Measurements from ENCODE around the gene PSG11. TPM values are rescaled to one million over a fixed set of nuclear protein-coding genes. Genes with fewer than 3 reads are reported as not detected.
"Not testable (repeated sequence)": the region's sequence is repeated elsewhere in the genome, so short reads cannot be mapped to it uniquely, and the experiment has no call there.

Gene PSG11
- total RNA-seq, 2 donors from 2014 or later, result not detected

- not testable (repeated sequence) for H3K4me1 Mint-ChIP-seq; H3K27ac ChIP-seq (ENCODE audit: low read depth, low read length); H3K27me3 Mint-ChIP-seq (ENCODE audit: insufficient read depth); H3K4me3 Mint-ChIP-seq; DNase-seq; H3K36me3 Mint-ChIP-seq (ENCODE audit: low read depth); H3K27ac Mint-ChIP-seq; H3K27me3 ChIP-seq (ENCODE audit: control insufficient read depth, insufficient read depth, low read length, poor library complexity, severe bottlenecking); H3K4me3 ChIP-seq (ENCODE audit: low read length); H3K4me1 ChIP-seq (ENCODE audit: control insufficient read depth, insufficient read depth, low read length); H3K36me3 ChIP-seq (ENCODE audit: control insufficient read depth, insufficient read depth, low read length); H3K9ac ChIP-seq (ENCODE audit: extremely low read depth, low read length, poor library complexity, severe bottlenecking); H3K9me3 ChIP-seq (ENCODE audit: control insufficient read depth, low read length)
- peaks cover 68% of the 10 kb centered on the region for H3K9me3 Mint-ChIP-seq
- 70% methylated on average over 2 of the region's 2 CpGs; no CpG with 5 or more reads in 1 of the 2 experiments for WGBS, 2 experiments (ENCODE audit: insufficient coverage in 1 of 2, insufficient read length in 1 of 2)
Measured at GRCh38 chr19:43046578-43046977, 20.3 kb upstream of the PSG11 start.

GRCh38 chr19:43043492-43044180 is 17.4 kb upstream of the PSG11 start:
- H3K9ac ChIP-seq (ENCODE audit: extremely low read depth, low read length, poor library complexity, severe bottlenecking); H3K4me1 Mint-ChIP-seq; H3K27ac Mint-ChIP-seq; H3K27ac ChIP-seq (ENCODE audit: low read depth, low read length); H3K4me3 ChIP-seq (ENCODE audit: low read length); H3K36me3 Mint-ChIP-seq (ENCODE audit: low read depth); DNase-seq; H3K27me3 Mint-ChIP-seq (ENCODE audit: insufficient read depth); H3K36me3 ChIP-seq (ENCODE audit: control insufficient read depth, insufficient read depth, low read length); H3K4me3 Mint-ChIP-seq; H3K9me3 ChIP-seq (ENCODE audit: control insufficient read depth, low read length); H3K27me3 ChIP-seq (ENCODE audit: control insufficient read depth, insufficient read depth, low read length, poor library complexity, severe bottlenecking); H3K4me1 ChIP-seq (ENCODE audit: control insufficient read depth, insufficient read depth, low read length): not testable (repeated sequence)
- 84 to 100% methylated on average over 1 of the region's 1 CpG for WGBS, 2 experiments (ENCODE audit: insufficient coverage in 1 of 2, insufficient read length in 1 of 2)
- H3K9me3 Mint-ChIP-seq, result peaks cover 74% of the 10 kb centered on the region

GRCh38 chr19:43031645-43032044 is 5.4 kb upstream of the PSG11 start:
- H3K27ac Mint-ChIP-seq; H3K4me1 ChIP-seq (ENCODE audit: control insufficient read depth, insufficient read depth, low read length); H3K9ac ChIP-seq (ENCODE audit: extremely low read depth, low read length, poor library complexity, severe bottlenecking); H3K9me3 ChIP-seq (ENCODE audit: control insufficient read depth, low read length); H3K4me1 Mint-ChIP-seq; H3K36me3 Mint-ChIP-seq (ENCODE audit: low read depth); H3K4me3 Mint-ChIP-seq; H3K27ac ChIP-seq (ENCODE audit: low read depth, low read length); DNase-seq; H3K4me3 ChIP-seq (ENCODE audit: low read length); H3K27me3 Mint-ChIP-seq (ENCODE audit: insufficient read depth); H3K36me3 ChIP-seq (ENCODE audit: control insufficient read depth, insufficient read depth, low read length); H3K27me3 ChIP-seq (ENCODE audit: control insufficient read depth, insufficient read depth, low read length, poor library complexity, severe bottlenecking): not testable (repeated sequence)
- peaks cover 96% of the 10 kb centered on the region for H3K9me3 Mint-ChIP-seq
- 47% methylated on average over 2 of the region's 2 CpGs; no CpG with 5 or more reads in 1 of the 2 experiments for WGBS, 2 experiments (ENCODE audit: insufficient coverage in 1 of 2, insufficient read length in 1 of 2)

GRCh38 chr19:43028866-43029265 is 2.6 kb upstream of the PSG11 start:
- DNase-seq, result no peak
- no peaks in the 10 kb centered on the region for H3K27me3 Mint-ChIP-seq (ENCODE audit: insufficient read depth)
- Histone ChIP-seq H3K4me3 (ENCODE audit: low read length) (no peak overlapping the region), H3K27ac (ENCODE audit: low read depth, low read length) (no peak overlapping the region), H3K4me1 (ENCODE audit: control insufficient read depth, insufficient read depth, low read length) (no peaks in the 10 kb centered on the region), H3K36me3 (ENCODE audit: control insufficient read depth, insufficient read depth, low read length) (no peaks in the 10 kb centered on the region), H3K9ac (ENCODE audit: extremely low read depth, low read length, poor library complexity, severe bottlenecking) (no peak overlapping the region), H3K27me3 (ENCODE audit: control insufficient read depth, insufficient read depth, low read length, poor library complexity, severe bottlenecking) (no peaks in the 10 kb centered on the region), H3K9me3 (ENCODE audit: control insufficient read depth, low read length) (no peaks in the 10 kb centered on the region)
- no peaks in the 10 kb centered on the region for H3K4me1 Mint-ChIP-seq
- no peak overlapping the region for H3K4me3 Mint-ChIP-seq
- 73 to 86% methylated on average over 4 of the region's 4 CpGs for WGBS, 2 experiments (ENCODE audit: insufficient coverage in 1 of 2, insufficient read length in 1 of 2)
- no peak for TF ChIP-seq CTCF (conservative IDR thresholded peaks at IDR 0.05)
- no peaks in the 10 kb centered on the region for H3K36me3 Mint-ChIP-seq (ENCODE audit: low read depth)
- H3K9me3 Mint-ChIP-seq, result peaks cover 94% of the 10 kb centered on the region
- H3K27ac Mint-ChIP-seq, result no peak overlapping the region

- H3K4me1 Mint-ChIP-seq; H3K4me3 Mint-ChIP-seq; H3K9ac ChIP-seq (ENCODE audit: extremely low read depth, low read length, poor library complexity, severe bottlenecking); H3K27ac ChIP-seq (ENCODE audit: low read depth, low read length); H3K36me3 ChIP-seq (ENCODE audit: control insufficient read depth, insufficient read depth, low read length); H3K4me1 ChIP-seq (ENCODE audit: control insufficient read depth, insufficient read depth, low read length); H3K27ac Mint-ChIP-seq; H3K27me3 ChIP-seq (ENCODE audit: control insufficient read depth, insufficient read depth, low read length, poor library complexity, severe bottlenecking); H3K27me3 Mint-ChIP-seq (ENCODE audit: insufficient read depth); H3K36me3 Mint-ChIP-seq (ENCODE audit: low read depth); H3K9me3 ChIP-seq (ENCODE audit: control insufficient read depth, low read length); H3K4me3 ChIP-seq (ENCODE audit: low read length): not testable (repeated sequence)
- peak; percentile 42 for DNase-seq
- 51 to 79% methylated on average over 3 to 10 of the region's 10 CpGs for WGBS, 2 experiments (ENCODE audit: insufficient coverage in 1 of 2, insufficient read length in 1 of 2)
- peaks cover 95% of the 10 kb centered on the region for H3K9me3 Mint-ChIP-seq
Measured at GRCh38 chr19:43027985-43028384, 1.7 kb upstream of the PSG11 start.

GRCh38 chr19:43027061-43027460 is 792 bp upstream of the PSG11 start:
- H3K9me3 Mint-ChIP-seq, result peaks cover 95% of the 10 kb centered on the region
- not testable (repeated sequence) for H3K4me1 Mint-ChIP-seq; H3K27ac ChIP-seq (ENCODE audit: low read depth, low read length); H3K27me3 Mint-ChIP-seq (ENCODE audit: insufficient read depth); DNase-seq; H3K36me3 Mint-ChIP-seq (ENCODE audit: low read depth); H3K4me1 ChIP-seq (ENCODE audit: control insufficient read depth, insufficient read depth, low read length); H3K27me3 ChIP-seq (ENCODE audit: control insufficient read depth, insufficient read depth, low read length, poor library complexity, severe bottlenecking); H3K36me3 ChIP-seq (ENCODE audit: control insufficient read depth, insufficient read depth, low read length); H3K27ac Mint-ChIP-seq; H3K9ac ChIP-seq (ENCODE audit: extremely low read depth, low read length, poor library complexity, severe bottlenecking); H3K9me3 ChIP-seq (ENCODE audit: control insufficient read depth, low read length); H3K4me3 ChIP-seq (ENCODE audit: low read length); H3K4me3 Mint-ChIP-seq
- 90% methylated on average over 1 to 8 of the region's 8 CpGs for WGBS, 2 experiments (ENCODE audit: insufficient coverage in 1 of 2, insufficient read length in 1 of 2)
